Activated CD4-positive, alpha-beta T cell treated with anti-CD3 and anti-CD28 coated beads, Interleukin-2, amount 50 U/mL, for 24 hours (primary cell): Measurements from ENCODE around the gene MAGEB18.

Source experiments
- DNase-seq, 2 donors: peaks; one replicate each; pipeline ENCODE4 v3.0.0-alpha.2; 2020; ENCODE audit warnings: low read depth in 1 of 2, low spot score in 1 of 2

Gene MAGEB18

DNA sequence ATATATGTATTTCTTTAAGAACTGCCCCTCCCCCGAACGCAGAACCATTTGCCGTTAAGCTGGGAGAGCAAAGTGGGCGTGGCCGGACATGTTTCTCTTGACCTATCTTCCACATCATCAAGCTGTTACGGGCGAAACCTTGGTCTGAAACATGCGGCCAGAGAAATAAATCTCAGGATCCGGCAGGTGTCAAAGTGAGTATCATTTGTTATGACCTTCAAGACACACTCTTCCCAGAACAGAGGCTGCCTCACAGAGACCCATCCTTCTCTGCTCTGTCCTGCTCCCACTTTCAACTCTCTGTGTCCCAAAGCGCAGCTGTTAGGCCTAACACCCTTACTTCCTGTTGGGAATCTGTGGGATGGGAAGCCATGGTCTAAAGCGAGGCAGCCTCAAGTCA is at the start of gene MAGEB18:
TSS of gene MAGEB18 (plus strand) at position 70 of the 400 bp plus-strand sequence. CDS start 643 bp downstream, outside the sequence.
- DNase-seq = no peak

DNA sequence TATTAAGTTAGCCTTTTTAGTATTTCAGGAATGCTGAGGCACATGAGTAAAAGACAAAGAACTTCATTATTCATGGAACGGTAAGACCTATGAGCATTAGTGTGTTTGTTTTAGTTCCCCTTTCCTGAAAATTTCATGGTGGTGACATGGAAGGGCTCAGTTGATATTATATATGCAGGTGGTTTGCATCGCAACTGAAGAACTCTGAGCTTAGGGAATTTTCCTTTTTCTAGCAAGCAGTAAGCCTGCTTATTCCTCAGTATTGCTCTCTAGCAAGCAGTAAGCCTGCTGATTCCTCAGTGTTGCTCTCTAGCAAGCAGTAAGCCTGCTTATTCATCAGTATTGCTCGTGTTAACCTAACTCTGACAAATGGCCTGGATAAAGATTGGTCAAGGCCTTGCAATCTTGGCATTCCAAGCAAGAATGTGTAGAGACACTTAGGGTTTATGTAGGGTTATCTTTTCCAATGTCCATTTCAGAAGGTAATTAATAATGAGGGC is 37.7 kb upstream of the MAGEB18 start:
- DNase-seq = no peak

DNA sequence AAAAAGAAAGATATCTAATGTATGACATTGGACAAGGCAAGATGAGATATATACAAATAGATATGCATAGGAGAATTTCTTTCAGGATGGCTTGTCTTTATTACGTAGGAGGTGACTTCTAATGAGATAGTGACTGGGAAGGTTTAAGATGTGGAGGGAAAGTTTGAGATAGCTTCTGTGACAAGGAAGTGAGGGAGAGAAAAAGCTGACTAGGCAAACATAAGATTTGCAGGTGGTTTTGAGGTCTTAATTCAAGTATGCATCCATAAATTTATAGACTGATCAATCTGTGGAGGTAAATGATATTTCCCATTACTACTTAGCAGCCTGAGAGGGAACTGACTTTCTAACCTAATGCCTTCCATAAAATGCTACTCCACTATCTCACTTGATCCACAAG is 29.0 kb upstream of the MAGEB18 start:
- no peak for DNase-seq

DNA sequence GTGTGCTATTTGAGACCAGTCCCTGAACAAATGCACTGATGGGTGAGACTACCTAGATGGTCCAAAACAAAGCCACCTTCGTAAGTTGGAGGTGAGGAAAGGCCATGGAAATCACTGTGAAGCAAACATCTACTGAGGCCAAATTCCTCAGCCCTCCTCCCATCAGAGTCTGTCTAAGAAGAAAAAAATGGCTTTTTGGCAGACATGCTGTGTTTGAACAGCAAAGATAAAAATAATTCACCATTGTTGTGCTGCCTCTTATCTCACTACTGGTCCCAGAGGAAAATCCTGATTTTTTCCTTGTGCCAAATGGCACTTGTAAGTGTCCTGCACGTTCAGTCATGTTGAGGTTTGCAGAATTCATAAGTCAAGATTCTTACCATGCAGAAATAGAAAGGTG is 7.9 kb downstream of the MAGEB18 start:
- DNase-seq = no peak

DNA sequence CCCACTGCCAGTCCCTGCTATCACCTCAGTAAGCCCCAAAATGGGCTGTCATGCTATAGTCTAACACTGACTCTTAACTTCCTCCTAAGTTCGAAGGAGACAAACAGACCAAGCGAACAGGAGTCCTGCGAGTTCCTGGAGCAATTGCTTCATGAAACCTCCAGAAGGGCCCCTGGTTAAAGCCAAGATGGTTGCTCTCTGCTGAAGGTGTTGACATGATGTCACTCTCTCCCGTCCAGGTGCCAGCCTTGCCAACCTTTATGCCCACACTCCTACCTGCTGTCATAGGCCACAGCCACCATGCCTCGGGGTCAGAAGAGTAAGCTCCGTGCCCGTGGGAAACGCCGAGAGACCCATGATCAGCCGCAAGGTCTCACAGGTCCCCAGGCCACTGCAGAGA is 22.2 kb downstream of the MAGEB18 start, which contains the start of gene MAGEB6B:
TSS of gene MAGEB6B (plus strand) at position 301 of the 400 bp plus-strand sequence. CDS start at position 301, 0 bp downstream.
- DNase-seq = no peak
